Upper lobe of left lung (tissue), 4 donors: ENCODE data around the gene RIPOR2.

Source experiments
- POLR2A ChIP-seq, 4 donors: fragments of 450-650 bp; IDR thresholded peaks; one replicate each; pipeline ENCODE4 v1.5.1; 2016 to 2017; ENCODE audit warnings: antibody characterized with exemption in 4 of 4, mild to moderate bottlenecking in 2 of 4
- POLR2AphosphoS5 ChIP-seq, 2 donors: sonication (generic); formaldehyde crosslinking; IDR thresholded peaks; one replicate each; pipeline ENCODE4 v1.5.1; 2017; ENCODE audit warnings: antibody characterized with exemption in 2 of 2
- TF ChIP-seq, protein P1 (sequence below), 6 experiments: fragments of 450-650 bp in 4 of 6; fragments of 200-600 bp in 2 of 6; sonication (generic) in 2 of 6; IDR thresholded peaks; one replicate each; pipeline ENCODE4 v1.5.1; 2016 to 2019; ENCODE audit warnings: antibody characterized with exemption in 6 of 6

- TF ChIP-seq, protein P1, sequence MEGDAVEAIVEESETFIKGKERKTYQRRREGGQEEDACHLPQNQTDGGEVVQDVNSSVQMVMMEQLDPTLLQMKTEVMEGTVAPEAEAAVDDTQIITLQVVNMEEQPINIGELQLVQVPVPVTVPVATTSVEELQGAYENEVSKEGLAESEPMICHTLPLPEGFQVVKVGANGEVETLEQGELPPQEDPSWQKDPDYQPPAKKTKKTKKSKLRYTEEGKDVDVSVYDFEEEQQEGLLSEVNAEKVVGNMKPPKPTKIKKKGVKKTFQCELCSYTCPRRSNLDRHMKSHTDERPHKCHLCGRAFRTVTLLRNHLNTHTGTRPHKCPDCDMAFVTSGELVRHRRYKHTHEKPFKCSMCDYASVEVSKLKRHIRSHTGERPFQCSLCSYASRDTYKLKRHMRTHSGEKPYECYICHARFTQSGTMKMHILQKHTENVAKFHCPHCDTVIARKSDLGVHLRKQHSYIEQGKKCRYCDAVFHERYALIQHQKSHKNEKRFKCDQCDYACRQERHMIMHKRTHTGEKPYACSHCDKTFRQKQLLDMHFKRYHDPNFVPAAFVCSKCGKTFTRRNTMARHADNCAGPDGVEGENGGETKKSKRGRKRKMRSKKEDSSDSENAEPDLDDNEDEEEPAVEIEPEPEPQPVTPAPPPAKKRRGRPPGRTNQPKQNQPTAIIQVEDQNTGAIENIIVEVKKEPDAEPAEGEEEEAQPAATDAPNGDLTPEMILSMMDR (IDR thresholded peaks at IDR 0.05), result no peak
- no peak for TF ChIP-seq POLR2A (IDR thresholded peaks at IDR 0.05)
- TF ChIP-seq POLR2AphosphoS5 (IDR thresholded peaks at IDR 0.05), result no peak
Observed at GRCh38 chr6:24922170-24922569, 13.6 kb downstream of the RIPOR2 start.
